DMS79 (cell line): ENCODE measurements around the gene TNFRSF4.

Experiments
- DNase-seq: peaks from one replicate; lab custom pipeline; 2025; lab: John Stamatoyannopoulos, UW

TNFRSF4 gene

GRCh38 chr1:1245178-1245816 lies 31.3 kb upstream of the TNFRSF4 start:
- no peak for DNase-seq

GRCh38 chr1:1244192-1244811 lies 30.3 kb upstream of the TNFRSF4 start:
- no peak for DNase-seq

- DNase-seq, result no peak
Observed at GRCh38 chr1:1243807-1244191, 29.8 kb upstream of the TNFRSF4 start.

- no peak for DNase-seq
Observed at GRCh38 chr1:1243266-1243660, 29.3 kb upstream of the TNFRSF4 start.

GRCh38 chr1:1242461-1243265 lies 28.7 kb upstream of the TNFRSF4 start:
- no peak for DNase-seq

- DNase-seq, result no peak
Observed at GRCh38 chr1:1241588-1242219, 27.8 kb upstream of the TNFRSF4 start.

GRCh38 chr1:1240822-1241587 lies 27.1 kb upstream of the TNFRSF4 start:
- DNase-seq, result no peak

GRCh38 chr1:1240348-1240732 lies 26.4 kb upstream of the TNFRSF4 start:
- DNase-seq, result no peak

- no peak for DNase-seq
Observed at GRCh38 chr1:1239614-1240347, 25.8 kb upstream of the TNFRSF4 start.

- DNase-seq, result no peak
Observed at GRCh38 chr1:1239227-1239613, 25.3 kb upstream of the TNFRSF4 start.

GRCh38 chr1:1238702-1239178 lies 24.8 kb upstream of the TNFRSF4 start:
- DNase-seq, result no peak

GRCh38 chr1:1237874-1238701 lies 24.1 kb upstream of the TNFRSF4 start:
- no peak for DNase-seq

- no peak for DNase-seq
Observed at GRCh38 chr1:1236945-1237873, 23.3 kb upstream of the TNFRSF4 start.

GRCh38 chr1:1236176-1236763 lies 22.3 kb upstream of the TNFRSF4 start:
- no peak for DNase-seq

GRCh38 chr1:1235016-1235744 lies 21.2 kb upstream of the TNFRSF4 start:
- no peak for DNase-seq

- no peak for DNase-seq
Observed at GRCh38 chr1:1234180-1234808, 20.3 kb upstream of the TNFRSF4 start.

GRCh38 chr1:1233567-1233892 lies 19.6 kb upstream of the TNFRSF4 start:
- DNase-seq, result no peak
